Fibroblast of mammary gland (primary cell): Measurements from ENCODE around the gene KCNQ1.

Source experiments
- DNase-seq: peaks from one replicate; pipeline ENCODE4 v3.0.0-alpha.2; 2010; ENCODE audit warnings: low read depth
- H3K4me3 ChIP-seq: 2 replicates; pipeline ENCODE4 v1.5.1; 2011; ENCODE audit warnings: low read depth, mild to moderate bottlenecking, low read length, moderate library complexity; ENCODE audit not compliant: control insufficient read depth
- TF ChIP-seq, protein P1 (sequence below): conservative IDR thresholded peaks from 2 replicates; pipeline ENCODE4 v1.5.1; 2011; ENCODE audit warnings: low read depth, low read length, inconsistent platforms; ENCODE audit not compliant: control insufficient read depth, insufficient read depth

KCNQ1 gene

GRCh38 chr11:2724104-2724503 is 279.3 kb downstream of the KCNQ1 start:
- no peak overlapping the region for H3K4me3 ChIP-seq

GRCh38 chr11:2724653-2725367 is 280.0 kb downstream of the KCNQ1 start:
- DNase-seq: peak; percentile 51
- no peak overlapping the region for H3K4me3 ChIP-seq
- TF ChIP-seq, protein P1, sequence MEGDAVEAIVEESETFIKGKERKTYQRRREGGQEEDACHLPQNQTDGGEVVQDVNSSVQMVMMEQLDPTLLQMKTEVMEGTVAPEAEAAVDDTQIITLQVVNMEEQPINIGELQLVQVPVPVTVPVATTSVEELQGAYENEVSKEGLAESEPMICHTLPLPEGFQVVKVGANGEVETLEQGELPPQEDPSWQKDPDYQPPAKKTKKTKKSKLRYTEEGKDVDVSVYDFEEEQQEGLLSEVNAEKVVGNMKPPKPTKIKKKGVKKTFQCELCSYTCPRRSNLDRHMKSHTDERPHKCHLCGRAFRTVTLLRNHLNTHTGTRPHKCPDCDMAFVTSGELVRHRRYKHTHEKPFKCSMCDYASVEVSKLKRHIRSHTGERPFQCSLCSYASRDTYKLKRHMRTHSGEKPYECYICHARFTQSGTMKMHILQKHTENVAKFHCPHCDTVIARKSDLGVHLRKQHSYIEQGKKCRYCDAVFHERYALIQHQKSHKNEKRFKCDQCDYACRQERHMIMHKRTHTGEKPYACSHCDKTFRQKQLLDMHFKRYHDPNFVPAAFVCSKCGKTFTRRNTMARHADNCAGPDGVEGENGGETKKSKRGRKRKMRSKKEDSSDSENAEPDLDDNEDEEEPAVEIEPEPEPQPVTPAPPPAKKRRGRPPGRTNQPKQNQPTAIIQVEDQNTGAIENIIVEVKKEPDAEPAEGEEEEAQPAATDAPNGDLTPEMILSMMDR: no peak

More at GRCh38 chr11:2724104-2724503, 279.3 kb downstream of the KCNQ1 start:
- DNase-seq: no peak
- TF ChIP-seq, protein P1: no peak

DNA sequence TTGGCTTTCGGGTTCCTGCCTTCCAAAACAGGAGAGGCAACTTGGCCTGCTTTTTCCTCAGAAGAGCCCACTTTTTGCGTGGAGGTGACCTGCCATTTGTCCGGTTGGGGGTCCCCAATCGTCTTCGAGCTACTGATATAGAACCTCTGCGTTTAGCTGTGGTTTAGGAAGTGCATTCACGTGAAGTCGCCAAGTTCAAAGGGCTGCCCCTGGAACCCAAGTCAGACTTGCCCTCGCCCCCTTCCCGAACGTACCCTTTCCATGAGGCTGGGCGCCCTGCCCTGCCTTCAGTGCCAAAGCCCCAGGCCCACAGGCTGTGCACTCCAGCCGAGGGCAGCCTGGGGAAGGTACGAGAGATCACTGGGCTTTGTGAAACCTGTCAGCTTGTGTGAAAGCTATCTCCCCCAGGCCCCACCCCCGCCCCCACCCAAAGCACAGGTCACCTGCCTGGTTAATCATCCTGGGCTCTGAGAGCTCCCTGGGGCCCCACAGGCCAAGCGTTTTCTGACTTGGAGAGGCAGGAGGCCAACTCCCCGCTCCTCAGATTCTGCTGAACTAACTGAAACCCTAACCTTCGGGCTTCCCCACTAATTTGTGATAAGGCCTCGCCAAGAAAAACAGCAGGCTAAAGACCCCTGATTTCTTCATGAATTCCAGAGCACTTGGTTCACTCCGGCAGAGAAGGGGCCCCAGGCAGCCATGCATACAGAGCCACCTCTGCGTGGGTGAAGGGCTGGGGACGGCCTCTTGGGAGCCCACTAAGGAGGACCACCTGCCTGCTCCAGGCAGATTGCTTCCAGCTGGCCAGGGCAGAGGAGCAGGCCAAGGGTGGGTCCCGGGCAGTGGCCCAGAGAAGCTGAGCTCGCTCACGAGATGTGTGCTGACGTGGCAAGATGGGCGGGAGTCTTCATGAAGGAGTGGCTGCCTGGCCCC is 280.8 kb downstream of the KCNQ1 start:
- DNase-seq: peak; percentile 72
- H3K4me3 ChIP-seq: no peak overlapping the region
- TF ChIP-seq, protein P1: no peak

GRCh38 chr11:2726964-2727363 is 282.2 kb downstream of the KCNQ1 start:
- no peak overlapping the region for H3K4me3 ChIP-seq
- no peak for DNase-seq
- TF ChIP-seq, protein P1: no peak

DNA sequence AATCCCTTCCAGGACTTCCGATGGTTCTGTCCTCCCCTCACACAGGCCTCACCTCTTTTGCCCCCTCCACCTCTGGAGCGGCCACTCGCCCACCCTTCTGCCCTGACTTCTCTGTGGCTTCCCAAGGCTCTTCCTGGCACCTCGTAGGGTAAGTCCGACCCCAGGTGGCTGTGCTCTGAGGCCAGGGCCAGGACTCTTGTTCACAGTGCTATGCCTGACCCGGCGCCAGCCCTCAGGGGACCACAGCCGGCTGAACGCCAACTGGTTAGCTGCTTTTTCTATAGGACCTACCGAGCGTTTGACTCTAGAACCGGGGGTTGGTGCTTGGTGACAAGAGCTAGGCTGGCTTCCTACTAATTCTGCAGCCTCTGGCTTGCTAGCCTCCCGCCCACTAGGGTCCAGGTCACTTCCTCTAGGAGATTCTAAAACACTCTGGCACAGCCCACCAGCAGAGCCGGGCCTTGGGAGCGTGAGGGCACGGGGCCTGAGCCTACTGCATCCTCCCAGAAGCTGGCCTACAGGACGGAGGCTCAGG is 283.4 kb downstream of the KCNQ1 start:
- TF ChIP-seq, protein P1: no peak
- DNase-seq: no peak
- H3K4me3 ChIP-seq: no peak overlapping the region

DNA sequence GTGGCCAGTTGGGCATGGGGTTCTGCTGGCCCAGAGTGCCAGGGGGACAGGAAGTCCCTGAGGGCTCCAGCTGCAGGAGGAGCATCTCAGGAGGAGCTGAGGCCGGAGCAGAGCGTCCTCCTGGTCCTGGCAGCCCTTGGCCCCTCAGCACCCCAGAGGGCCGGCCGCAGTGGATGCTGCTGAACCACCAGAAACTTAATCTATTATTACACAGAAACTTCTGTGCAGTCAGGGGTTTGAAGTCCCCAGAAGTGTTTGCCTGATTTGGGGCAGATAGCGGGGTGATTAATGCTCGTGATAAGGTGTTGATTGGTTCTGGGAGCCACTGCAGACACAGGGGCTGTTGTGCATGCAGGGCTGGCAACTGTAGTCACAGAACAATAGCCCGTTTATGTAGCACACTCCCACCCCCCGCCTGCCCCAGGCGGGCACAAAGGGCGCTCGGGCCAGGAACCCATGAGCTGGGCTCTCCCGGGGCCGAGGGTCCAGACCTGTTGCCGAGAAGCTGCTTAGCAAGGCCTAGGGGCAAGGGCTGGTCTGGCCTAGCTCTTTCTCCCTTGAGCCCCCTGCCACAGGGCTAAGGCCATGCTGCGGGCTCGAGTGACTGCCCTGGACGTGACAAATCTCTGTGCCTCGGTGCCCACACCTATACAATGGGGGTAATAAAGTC is 284.0 kb downstream of the KCNQ1 start:
- TF ChIP-seq, protein P1: no peak
- no peak for DNase-seq
- no peak overlapping the region for H3K4me3 ChIP-seq
